HG03558 (cell line): ENCODE measurements around the gene SPATC1L.
"Not testable (repeated sequence)": the region's sequence is repeated elsewhere in the genome, so short reads cannot be mapped to it uniquely, and the experiment has no call there.

Experiments
- ATAC-seq: cut with Tn5 transposase; IDR thresholded peaks from one replicate; pipeline ENCODE4 v1.9.1; 2021; ENCODE audit warnings: moderate number of reproducible peaks; ENCODE audit not compliant: unreplicated experiment; ENCODE audit errors: extremely low read depth

SPATC1L gene

DNA sequence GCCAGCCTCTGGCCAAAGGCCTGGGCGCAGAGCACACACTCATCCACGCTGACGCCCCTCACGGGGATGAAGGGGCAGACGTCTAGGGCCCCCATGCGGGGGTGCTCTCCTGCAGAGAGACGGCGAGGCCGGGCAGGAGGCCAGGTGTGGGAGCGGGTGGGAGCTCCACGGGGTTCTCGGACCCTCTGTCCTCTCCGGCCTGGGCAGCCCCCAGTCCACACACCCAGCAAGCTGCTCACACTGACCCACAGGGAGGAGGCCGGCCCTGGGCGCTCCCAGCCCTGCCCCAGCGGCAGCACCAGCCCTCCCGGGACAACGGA lies 31.4 kb downstream of the SPATC1L start:
- ATAC-seq, result no peak

DNA sequence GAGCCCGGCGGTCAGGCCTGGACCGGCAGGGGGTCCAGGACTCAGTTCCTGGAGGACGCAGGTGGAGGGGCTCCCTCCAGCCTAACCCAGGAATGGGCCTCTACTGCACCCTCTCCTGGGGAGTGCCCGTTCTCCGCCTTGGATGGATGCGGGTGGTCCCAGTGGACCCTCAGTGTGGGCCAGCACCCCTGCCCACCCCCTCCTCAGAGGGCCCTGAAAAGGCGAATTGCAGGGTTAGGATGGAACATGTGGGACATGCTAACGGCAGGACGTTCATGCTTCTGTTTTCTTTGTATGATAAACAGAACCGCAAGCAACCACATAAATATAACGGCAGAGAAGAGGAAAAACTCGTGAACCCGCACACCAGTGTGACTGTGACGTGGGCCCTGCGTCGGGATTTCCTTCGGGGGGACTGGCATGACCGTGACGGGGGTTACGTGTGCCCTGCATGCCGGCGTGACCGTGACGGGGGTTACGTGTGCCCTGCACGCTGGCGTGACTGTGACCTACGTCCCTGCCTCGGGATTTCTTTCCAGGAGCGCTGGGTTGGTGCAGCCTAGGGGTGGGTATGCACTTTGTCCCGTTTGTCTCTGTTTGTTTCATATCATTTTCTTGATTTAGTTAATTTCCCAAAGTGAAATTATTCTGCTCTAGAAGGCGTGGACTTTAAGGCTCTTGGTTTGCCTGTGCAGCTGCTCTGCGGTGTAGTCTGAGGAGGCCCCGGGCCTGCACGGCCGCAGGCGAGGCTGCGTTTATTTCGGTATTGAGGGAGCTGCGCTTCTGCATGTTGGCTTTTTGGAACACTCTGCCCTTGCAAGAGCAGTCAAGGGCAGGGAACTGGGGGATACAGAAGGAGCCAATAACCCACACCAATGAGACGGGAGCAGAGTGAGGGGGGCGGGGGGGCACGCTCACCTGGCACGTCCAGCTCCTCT lies 32.0 kb downstream of the SPATC1L start:
- ATAC-seq, result no peak

DNA sequence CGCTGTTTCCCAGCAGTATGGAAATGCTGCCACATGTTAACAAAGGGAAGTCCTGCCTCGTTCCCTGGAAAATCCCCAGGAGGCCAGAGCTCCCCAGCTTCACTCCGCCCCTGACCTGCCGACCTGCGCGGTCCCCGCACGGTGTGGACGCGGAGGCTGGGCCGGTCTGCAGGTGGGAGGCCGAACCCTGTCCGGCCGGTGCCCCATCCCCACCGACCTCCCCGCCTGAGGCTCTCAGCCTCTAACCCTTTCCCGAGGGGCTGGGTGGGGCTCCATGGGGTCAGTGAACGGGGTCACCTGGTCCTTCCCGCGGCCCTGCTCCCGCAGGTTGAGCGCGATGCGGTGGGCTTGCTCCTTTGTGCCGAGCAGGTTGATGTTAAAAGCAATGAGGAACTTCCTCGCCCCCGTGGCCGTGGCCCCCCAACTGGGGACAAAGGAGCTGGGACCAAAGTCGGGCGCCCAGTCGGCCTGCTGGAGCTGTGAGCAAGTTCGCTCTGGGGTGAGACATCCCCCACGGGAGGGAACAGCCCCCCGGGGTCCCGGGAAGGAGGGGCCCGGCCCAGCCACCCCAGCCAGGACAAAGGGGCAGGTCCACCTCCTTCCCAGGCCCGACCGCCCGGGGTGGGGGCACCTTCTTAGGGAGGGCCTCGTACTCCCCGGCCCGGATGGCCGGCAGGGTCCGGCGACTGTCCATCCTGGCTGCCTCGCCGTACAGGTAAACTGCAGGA lies 32.8 kb downstream of the SPATC1L start:
- no peak for ATAC-seq

DNA sequence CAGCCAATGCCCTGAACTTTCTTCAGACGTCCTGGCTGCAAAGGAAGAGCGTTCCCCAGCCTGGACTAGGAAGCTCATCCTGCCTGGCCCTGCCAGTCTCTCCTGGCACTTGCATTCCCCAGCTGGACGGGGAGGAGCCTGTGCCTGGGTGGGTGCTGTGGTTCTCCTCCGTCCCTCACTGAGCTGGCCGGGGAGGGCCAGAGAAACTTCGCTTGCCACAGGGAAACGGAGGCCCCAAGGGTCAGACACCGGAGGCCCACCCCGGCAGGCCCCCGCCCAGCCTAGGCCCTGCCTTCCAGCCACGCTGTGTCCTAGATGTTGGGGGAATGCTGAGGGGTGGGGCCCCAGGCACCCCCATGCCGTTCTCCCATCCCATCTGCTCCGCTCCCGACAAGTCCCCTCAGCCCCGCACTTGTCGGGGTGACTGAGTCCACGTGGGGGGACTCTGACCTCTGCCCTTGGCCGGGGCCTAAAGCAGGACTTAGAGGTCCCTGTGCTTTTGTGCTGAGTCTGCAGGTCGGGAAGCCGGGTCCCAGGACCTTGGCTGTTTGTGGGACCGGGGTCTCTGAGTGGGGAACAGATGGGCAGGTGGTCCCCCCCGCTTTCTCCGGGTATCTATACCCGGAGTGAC lies 33.7 kb downstream of the SPATC1L start:
- ATAC-seq, result no peak

DNA sequence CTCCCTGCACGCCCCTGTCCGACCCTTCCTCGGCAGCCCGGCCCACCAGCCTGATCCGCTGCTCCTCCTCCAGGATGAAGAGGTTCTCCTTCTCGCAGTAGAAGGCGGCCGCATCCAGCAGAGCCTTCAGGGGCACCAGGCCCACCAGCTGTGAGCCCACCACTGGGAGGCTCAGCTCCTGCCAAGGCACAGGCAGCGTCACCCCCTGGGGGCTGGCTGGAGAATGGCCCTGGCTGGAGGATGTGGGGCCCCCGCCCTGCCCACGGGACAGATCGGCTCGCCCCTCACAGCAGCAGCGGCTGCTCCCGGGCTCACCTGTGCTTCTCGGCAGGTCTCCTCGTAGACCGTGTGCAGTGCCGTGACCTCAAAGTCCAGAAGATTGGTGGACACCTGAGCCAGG lies 34.2 kb downstream of the SPATC1L start:
- ATAC-seq, result no peak

DNA sequence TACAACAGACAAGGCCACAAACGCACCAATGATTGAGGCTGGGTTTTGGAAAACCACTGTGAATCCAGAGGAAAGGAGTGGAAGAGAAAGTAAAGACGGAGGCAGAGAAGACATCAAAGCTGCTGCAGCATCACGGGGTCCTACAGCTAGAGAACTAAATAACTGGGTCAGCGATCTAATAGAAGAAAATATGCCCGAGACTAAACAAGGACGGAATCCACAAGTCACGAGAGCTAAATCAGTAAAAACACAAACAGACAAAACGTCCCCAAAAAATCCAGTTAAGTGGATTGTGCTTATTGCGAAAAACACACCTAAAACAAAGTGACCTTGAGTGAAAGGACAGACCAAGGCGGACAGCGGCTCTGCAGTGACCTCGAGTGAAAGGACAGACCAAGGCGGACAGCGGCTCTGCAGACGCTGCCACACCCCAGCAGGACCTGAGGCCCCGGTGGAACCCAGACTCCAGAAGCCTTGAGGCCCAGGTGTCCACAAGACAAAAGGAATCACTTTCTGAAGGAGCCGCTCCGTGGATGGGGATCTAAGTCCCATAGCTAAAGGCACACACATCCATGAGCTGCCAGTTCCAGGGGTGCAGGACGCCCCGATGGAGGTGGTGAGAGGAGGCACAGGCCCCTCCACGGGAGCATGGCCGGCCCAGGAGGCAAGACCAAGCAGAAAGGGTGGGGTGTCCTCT lies 34.9 kb downstream of the SPATC1L start:
- no peak for ATAC-seq

DNA sequence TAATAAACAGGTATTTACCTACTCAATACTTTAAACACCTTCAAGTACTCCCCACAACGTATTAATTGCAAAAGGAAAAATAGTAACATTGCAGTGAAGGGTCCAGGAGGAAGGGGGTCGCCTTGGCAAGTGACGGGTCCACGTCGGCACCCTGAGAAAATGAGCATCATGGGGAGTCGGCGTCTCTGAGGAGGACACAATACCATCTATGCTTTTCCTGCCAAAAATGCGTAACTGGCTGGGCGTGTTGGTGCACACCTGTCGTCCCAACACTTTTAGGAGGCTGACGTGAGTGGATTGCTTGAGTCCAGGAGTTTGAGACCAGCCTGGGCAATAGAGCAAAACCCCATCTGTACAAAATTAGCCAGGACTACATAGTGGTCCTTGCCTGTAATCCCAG lies 36.2 kb downstream of the SPATC1L start:
- ATAC-seq, result no peak

DNA sequence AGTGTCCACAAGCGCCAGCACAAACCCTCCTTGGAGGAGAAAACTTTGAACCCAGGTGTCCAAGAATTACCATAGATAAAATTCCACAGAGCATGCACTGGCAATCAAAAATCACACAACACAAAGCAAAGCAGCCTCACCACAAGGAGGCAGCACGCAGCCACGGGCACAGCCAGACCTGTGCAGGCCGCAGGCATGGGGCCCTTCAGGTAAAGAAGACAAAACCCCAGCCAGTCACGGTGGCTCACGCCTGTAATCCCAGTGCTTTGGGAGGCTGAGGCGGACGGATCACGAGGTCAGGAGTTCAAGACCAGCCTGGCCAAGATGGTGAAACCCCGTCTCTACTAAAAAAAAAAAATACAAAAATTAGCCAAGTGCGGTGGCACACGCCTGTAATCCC lies 36.8 kb downstream of the SPATC1L start:
- not testable (repeated sequence) for ATAC-seq

DNA sequence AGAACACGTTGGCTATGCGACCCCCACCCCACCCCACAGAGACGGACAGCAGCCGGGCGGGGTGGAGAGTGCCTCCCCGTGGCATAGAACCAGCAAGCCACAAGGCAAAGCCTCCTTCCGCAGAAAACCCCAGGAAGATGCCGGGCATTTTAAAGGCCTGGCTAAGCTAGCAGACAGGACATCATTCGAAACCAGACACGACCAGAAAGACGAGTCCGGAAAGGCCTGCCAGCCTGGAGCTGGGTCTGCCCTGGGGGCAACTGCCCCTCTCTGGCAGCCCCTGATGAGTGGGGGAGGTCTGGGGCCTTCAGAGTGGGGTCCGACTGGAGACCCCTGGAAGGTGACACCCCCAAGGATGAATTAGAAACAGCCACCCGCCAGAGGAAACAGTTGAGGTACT lies 37.4 kb downstream of the SPATC1L start:
- ATAC-seq, result no peak

DNA sequence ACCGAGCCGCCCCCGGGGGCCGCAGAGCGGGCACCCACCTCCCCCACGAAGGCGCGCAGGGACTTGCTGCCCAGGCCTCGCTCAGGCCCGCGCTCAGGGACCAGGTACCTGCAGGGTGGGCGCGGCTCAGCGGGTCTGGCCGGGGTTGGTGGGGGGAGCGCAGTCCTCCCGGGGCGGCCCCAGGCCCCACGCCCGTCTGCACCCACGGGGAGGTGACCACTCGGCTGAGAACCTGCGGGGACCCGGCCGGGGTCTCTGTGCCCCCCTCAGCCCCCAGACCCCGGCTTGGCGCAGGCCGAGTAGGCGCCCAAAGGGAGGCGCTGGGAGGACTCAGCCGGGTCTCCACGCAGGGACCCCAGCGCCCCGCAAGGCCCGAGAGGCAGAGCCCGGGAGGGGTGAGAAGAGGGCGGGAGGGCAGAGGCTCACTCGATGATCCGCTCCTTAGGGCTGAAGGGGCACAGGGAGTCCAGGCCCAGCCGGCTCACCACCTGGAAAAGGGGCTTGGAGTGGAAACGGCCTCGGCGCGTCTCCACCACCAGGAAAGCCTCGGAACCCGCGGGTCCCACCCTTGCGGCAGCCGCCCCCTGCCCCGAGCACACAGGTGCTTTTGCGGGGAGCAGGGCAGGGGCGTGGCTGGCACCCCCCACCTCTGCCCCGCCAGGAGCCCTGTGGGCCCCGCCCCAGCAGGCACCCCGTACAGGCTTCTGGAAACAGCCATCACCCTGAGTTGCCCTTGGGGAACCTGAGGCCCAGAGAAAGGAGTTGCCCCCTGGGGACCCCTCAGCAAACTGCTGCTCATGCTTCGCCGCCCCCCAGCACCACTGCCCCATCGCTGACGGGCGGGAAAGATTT lies 38.2 kb downstream of the SPATC1L start:
- no peak for ATAC-seq

DNA sequence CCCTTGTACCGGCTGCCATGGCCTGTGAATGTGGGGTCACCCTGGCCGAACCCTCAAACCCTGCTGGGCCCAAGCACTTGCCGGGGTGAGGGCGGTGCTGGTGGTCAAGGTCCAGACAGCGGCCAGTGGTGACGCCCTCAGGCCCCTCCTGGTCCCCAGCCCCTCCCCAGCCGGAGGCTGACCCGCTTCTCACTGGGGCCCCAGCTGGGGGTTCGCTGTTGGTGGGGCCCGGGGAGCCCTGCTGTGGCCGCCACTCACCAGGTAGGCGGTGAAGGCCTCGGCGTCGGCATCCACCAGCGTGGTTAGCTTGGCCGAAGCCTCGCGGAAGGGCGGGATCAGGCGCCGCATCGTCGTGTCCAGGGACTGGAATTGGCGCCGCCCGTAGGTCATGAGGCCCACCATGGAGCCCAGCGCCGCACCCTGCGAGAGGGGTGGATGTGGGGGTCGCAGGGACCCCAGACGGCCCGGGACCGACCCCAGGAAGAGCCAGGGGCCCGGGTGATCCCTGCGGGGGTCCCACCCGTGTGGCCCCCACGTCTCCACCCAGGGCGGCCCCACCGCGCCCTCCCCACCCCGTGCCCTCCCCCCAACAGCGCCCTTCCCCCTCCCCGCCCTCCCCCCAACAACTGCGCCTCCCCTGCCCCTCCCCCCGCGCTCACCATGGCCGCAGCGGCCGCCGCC lies 39.0 kb downstream of the SPATC1L start:
- ATAC-seq, result no peak

DNA sequence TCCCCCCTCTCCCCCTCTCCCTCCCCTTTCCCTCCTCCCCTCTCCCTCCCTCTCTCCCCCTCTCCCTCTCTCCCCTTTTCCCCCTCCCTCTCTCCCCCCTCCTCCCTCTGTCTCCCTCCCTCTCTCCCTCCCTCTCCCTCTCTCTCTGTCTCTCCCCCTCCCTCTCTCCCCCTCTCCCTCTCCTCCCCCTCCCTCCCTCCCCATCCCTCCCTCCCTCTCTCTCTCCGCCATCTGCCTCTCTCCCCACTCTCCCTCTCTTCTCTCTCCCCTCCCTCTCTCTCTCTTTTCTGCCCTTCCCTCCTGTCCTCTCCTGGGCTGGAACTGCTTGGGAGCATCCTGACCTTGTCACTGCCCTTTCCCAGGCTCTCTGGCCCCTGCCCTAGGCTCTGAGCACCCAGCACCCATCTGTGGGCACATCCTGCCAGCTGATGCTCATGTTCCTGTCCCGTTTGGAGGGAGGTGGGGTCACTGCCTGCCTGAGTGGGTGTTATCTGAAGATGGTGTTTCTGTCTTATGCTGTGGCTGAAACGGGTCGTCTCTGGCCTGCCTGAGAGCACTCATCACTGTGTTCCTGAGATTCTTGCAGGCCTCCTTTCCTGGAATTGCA lies 39.7 kb downstream of the SPATC1L start:
- ATAC-seq, result no peak

DNA sequence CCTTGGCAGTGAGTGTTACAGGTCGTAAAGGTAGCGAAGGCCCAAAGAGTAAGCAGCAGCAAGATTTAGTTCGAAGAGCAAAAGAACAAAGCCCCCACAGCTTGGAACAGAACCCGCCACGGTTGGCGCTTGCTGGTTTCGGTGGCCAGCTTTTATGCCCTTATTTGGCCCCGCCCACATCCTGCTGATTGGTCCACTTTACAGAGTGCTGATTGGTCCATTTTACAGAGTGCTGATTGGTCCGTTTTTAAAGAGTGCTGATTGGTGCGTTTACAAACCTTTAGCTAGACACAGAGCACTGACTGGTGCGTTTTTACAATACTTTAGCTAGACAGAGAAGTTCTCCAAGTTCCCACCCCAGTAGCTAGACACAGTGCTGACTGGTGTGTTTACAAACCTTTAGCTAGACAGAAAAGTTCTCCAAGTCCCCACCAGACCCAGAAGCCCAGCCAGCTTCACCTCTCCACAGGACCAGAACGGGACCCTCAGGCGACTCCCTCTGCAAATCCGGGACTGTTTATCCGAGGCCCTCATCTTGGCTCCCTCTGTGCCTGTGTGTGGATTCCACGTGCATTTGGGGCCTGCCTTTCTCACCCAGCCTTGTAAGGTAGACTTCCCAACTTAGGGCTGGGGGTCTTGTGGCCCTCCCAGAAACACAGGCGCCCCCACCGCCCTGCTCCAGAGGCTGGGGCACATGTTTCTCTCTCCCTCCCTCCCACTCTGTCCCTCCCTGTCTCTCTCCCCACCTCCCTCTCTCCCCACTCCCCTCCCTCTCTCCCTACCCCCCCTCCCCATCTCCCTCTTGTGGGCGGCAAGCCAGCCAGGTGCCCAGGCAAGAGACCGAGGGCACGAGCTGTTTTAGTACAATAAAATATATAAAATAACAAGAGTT lies 41.4 kb downstream of the SPATC1L start:
- ATAC-seq, result no peak

DNA sequence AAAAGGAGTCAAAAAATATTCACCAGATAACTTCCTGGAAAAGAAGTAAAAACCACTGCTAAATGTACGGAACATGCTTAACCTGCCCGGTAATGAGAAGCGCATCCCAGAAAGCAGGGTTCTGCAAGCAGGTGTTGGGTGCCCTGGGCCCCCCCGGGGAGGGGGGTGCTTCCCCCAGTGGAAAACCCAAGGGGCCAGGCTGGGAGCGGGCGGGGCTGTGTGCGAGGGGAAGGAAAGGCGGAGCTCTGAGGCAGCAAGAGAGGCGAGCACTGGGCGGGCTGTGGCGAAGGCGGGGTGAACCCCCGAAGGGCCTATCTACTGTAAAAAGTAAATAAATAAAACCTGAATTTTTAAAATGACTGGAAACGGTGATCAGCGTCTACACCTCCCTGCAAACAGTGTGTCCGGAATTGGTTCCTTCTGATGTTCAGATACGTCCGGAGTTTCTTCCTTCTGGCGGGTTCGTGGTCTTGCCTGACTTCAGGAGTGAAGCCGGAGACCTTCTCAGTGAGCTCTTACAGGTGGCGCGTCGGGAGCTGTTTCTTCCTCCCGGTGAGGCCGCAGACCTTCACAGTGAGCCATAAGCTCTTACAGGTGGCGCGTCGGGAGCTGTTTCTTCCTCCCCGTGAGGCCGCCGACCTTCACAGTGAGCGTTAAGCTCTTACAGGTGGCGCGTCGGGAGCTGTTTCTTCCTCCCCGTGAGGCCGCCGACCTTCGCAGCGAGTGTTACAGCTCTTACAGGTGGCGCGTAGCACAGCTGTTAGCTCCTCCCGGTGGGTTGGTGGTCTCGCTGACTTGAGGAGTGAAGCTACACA lies 42.3 kb downstream of the SPATC1L start:
- no peak for ATAC-seq

DNA sequence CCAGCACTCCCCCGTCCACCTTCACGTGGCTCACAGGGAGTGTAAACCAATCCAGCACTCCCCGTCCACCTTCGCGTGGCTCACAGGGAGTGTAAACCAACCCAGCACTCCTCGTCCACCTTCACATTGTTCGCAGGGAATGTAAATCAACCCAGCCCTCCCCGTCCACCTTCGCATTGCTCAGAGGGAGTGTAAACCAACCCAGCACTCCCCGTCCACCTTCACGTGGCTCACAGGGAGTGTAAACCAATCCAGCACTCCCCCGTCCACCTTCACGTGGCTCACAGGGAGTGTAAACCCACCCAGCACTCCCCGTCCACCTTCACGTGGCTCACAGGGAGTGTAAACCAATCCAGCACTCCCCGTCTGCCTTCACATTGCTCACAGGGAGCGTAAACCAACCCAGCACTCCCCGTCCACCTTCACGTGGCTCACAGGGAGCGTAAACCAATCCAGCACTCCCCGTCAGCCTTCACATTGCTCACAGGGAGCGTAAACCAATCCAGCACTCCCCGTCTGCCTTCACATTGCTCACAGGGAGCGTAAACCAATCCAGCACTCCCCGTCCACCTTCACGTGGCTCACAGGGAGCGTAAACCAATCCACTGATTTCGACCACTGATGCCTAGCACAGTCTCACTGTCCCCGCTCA lies 43.8 kb downstream of the SPATC1L start:
- not testable (repeated sequence) for ATAC-seq

DNA sequence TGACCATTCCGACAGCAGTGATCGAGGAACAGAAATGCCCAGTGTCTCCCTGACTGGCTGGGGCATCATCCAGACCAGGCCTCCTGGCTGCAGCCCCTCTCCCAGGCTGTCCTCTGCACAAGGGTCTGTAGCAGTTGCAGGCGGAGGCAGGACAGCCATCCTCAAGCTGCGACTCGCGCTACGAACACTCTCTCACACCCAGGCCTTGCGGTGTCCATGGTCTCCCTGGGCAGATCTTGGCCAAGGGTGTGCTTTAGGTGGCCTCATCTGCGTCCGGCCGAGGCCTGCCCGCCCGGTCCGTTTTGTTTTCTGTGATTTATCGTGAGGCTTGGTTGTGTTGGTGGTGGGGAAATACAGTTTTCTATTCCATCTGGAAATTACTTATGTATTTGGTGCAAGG lies 44.6 kb downstream of the SPATC1L start:
- no peak for ATAC-seq
